GM21381 (cell line): Measurements from ENCODE around the gene SRRM2.

Experiments used
- ATAC-seq: cut with Tn5 transposase; IDR thresholded peaks from one replicate; pipeline ENCODE4 v1.9.1; 2021; ENCODE audit warnings: mild to moderate bottlenecking, moderate library complexity; ENCODE audit not compliant: unreplicated experiment

Gene SRRM2

GRCh38 chr16:2775131-2775716 is 22.8 kb downstream of the SRRM2 start:
- ATAC-seq = no peak

DNA sequence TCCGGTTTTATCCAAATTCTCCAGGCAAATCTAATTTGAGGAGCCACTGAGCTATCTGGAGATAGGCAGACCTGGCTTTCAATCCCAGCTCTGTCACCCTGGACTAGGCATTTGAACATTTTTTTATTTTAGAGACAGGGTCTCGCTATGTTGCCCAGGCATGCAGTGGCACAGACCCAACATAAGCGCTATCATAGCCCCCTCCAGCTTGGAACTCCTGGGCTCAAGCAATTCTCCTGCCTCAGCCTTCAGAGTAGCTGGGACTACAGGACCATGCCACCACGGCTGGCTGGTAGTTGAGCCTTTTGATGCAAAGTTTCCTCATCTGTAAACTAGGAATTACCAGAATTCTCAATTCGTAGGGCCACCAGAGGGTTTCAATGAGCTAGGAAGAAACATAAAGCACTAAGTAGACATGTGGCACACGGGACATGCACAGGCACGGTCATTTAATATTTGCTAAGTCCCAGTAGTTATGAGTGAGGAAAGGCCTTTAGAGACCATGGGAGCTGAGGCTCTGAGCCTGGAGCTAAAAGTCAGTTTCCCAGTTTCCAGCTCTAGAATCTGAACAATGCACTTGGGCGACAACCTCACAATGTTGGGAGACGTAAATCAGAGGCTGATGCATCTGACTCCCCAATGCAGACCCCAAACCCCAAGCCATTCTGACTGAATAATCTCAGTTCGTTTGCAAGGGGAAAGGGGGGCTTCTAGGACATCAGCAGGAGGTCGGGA is 23.5 kb downstream of the SRRM2 start:
- no peak for ATAC-seq

GRCh38 chr16:2776500-2777139 is 24.2 kb downstream of the SRRM2 start:
- ATAC-seq = peak; percentile 27

GRCh38 chr16:2777231-2777902 is 24.9 kb downstream of the SRRM2 start, which contains the start of gene ELOB:
Gene ELOB (minus strand): TSS chr16:2777280. CDS start chr16:2777239, 41 bp downstream.
- ATAC-seq = peak; percentile 85

DNA sequence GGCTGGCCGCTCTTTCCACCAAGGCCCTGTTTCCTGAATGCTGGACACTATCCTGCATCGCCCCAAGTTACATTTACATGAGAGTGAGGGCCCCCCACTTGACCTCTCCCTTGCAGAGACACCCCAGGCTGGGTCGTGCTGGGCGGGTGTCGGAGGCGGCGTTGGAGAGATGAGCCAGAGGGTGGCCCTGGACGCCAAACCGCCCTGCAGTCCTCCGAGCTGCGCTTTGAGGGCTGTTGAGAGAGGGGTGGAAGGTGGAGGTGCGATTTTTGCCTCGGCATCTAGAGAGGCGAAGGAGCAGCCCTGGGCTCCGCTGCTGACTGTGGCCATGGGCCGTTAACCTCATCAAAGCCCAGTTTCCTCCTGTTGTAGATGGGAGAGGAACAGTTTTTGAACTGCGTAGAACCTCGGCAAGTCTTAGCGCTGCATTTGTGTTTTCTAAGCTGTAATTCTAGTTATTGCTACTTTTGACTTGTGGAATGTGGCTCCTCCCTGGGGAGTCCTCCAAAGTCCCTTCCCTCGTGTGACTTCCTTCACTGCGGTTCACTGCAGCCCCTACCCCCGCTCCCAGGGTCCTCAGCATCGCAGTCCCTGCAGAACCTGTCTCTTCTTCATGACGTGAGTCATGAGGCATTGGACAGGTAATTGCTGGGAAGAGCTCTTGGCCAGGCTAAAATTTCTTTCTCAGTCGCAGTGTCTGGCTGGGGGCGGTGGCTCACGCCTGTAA is 25.6 kb downstream of the SRRM2 start:
- no peak for ATAC-seq

DNA sequence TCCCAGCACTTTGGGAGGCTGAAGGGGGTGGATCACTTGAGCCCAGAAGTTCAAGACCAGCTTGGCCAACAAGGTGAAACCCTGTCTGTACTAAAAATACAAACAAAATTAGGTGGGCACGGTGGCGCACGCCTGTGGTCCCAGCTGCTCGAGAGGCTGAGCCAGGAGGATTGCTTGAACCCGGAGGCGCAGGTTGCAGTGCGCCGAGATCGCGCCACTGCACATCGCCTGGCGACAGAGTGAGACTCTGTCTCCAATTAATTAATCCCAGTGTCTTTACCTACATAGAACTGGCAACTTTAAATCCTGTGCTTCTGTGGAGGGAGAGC is 26.2 kb downstream of the SRRM2 start:
- no peak for ATAC-seq

DNA sequence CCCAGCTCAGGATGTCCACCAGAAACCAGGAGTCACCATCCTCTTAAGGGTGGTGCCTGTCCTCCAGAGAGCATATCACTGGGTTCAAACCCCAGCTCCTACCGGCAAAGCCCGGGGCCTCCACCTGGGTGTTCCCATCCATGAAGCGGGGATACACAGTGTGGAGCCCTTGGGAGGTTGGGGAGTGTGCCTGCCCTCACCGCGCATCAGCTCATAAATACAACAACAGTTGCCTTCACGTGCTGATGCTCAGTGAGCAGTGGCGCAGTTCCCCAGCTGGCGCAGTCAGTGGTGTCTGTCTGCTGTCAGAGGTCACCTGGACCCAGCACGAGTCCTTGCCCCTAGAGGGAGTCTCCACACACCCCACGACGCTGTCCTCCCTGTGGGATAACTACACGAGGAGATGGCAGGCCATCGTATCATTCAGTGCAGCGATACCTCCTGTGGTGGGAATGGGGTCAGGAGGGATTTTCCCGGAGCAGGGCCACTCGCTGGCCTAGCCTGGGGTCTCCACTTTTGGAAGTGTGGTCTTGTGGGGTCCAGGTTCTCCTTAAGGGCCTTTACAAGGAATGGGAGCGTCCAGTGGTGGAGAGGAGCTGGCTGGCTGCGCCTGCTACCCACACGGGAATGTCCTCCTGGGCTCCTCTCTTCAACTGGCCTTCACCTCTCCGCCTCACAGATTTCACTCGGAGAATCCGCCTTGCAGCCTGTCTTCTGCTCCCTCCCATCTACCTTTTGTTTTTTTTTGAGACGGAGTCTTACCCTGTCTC is 26.9 kb downstream of the SRRM2 start:
- no peak for ATAC-seq

GRCh38 chr16:2779978-2780898 is 27.8 kb downstream of the SRRM2 start:
- no peak for ATAC-seq

DNA sequence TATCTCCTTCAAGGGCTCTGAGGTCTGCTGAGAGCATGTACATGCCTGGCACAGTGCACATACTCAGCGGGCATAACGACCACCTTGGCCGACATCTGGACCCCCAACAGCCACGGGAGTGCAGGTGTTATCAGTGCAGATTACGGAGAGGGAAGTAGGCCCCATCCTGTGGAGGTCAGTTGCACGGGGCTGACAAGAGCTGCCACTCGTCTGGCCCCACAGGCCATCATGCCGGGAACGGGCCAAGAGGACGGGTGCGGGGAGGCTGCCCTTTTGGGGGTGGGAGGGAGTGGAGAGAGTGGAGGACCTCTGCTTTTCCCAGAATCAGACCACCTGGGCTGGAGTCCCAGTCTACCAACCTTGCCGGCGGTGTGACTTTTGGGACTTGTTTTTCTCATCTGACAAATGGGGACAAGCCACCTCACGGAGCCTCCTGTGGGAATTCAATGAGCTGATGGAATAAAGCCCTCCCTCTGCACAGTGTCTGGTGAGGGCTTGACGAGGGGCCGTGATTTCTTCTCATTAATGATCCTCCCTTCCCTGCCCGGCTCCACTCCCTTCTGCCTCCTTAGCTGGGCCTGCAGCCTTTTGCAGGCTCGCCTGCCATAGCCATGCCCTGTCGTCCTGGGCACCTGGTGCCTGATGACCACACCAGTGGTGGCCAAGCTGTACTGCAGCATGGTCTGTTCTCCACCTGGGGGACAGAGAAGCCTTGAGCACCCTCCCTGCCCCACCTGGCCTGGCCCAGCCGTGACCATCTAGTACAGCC is 30.3 kb downstream of the SRRM2 start:
- ATAC-seq = no peak

- ATAC-seq = no peak
Measured at GRCh38 chr16:2783581-2784357, 31.3 kb downstream of the SRRM2 start.

GRCh38 chr16:2784358-2785100 is 32.1 kb downstream of the SRRM2 start:
- no peak for ATAC-seq

GRCh38 chr16:2785101-2785991 is 32.9 kb downstream of the SRRM2 start:
- ATAC-seq = no peak

- no peak for ATAC-seq
Measured at GRCh38 chr16:2786061-2786825, 33.8 kb downstream of the SRRM2 start.

DNA sequence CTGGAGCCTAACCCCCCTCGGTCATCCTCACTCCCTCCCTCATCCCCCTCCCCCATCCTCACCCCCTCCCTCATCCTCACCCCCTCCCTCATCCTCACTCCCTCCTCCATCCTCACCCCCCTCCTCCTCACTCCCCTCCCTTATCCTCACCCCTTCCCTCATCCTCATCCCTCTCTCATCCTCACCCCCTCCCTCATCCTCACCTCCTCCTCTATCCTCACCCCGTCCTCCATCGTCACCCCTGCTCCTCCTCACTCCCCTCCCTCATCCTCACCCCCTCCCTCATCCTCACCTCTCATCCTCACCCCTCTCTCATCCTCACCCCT is 34.4 kb downstream of the SRRM2 start:
- ATAC-seq = no peak

- no peak for ATAC-seq
Measured at GRCh38 chr16:2787406-2787805, 35.0 kb downstream of the SRRM2 start, which contains the start of gene PRSS33. Gene PRSS33 (minus strand): TSS chr16:2787560. CDS start chr16:2786547, 1,013 bp downstream.
